T-helper 1 cell treated with Interleukin-12 subunit alpha and Interleukin-12 subunit beta and Interleukin-4 antibody, amounts not matched to agents 30 ng/mL and 1 ng/mL, for 36 hours (primary cell): ENCODE results near the gene CWF19L1. TPM values are rescaled to one million over a fixed set of nuclear protein-coding genes. Genes with fewer than 3 reads are reported as not detected.
"Not testable (repeated sequence)": the region's sequence is repeated elsewhere in the genome, so short reads cannot be mapped to it uniquely, and the experiment has no call there.

Source experiments
- intact Hi-C: fragments of 100-400 bp; cut with micrococcal nuclease; formaldehyde crosslinking; loops from one replicate; pipeline ENCODE4 v1.15.1; 2024
- total RNA-seq: library from RNA; stranded (reverse); gene quantifications from 2 replicates; pipeline ENCODE4 v1.2.3, GENCODE V29; 2022

The CWF19L1 gene
- 40.7 and 42.0 TPM in 2 replicates for total RNA-seq

- intact Hi-C loops: loop anchor here (1.0 to 5.0 kb wide), 6 partner anchors 19 to 645 kb away; partner anchors contain the start of genes BLOC1S2, CHUK, COX15 and CUTC
These were observed at the start of gene CWF19L1 for GRCh38 chr10:100267239-100268104. Gene CWF19L1 (minus strand): TSS chr10:100267638. CDS start chr10:100267593, 45 bp downstream.

GRCh38 chr10:100315615-100316014 is 48.2 kb upstream of the CWF19L1 start:
- intact Hi-C loops: no loop called here

- intact Hi-C loops: no loop called here
These were observed 43.9 kb upstream of the CWF19L1 start for GRCh38 chr10:100311298-100311697.

GRCh38 chr10:100307684-100308083 is 40.2 kb upstream of the CWF19L1 start:
- intact Hi-C loops: no loop called here

- intact Hi-C loops: no loop called here
These were observed 39.4 kb upstream of the CWF19L1 start for GRCh38 chr10:100306861-100307260.

GRCh38 chr10:100304414-100304813 is 37.0 kb upstream of the CWF19L1 start:
- intact Hi-C loops: no loop called here

- intact Hi-C loops: loop anchor here (1.0 kb wide), 3 partner anchors 23 to 129 kb away; no protein-coding TSS in a partner anchor
These were observed 36.4 kb upstream of the CWF19L1 start for GRCh38 chr10:100303724-100304319.

GRCh38 chr10:100301123-100301522 is 33.7 kb upstream of the CWF19L1 start:
- intact Hi-C loops: not testable (repeated sequence)

- intact Hi-C loops: no loop called here
These were observed 29.8 kb upstream of the CWF19L1 start for GRCh38 chr10:100297242-100297641.

GRCh38 chr10:100293066-100293465 is 25.6 kb upstream of the CWF19L1 start:
- intact Hi-C loops: no loop called here

- intact Hi-C loops: not testable (repeated sequence)
These were observed 24.9 kb upstream of the CWF19L1 start for GRCh38 chr10:100292300-100292699.

GRCh38 chr10:100291356-100291755 is 23.9 kb upstream of the CWF19L1 start:
- intact Hi-C loops: no loop called here

- intact Hi-C loops: loop anchor here (5.0 kb wide), 1 partner anchor 623 kb away; the partner anchor contains the start of gene SLF2
These were observed 22.2 kb upstream of the CWF19L1 start for GRCh38 chr10:100289641-100290040.

GRCh38 chr10:100288196-100288595 is 20.8 kb upstream of the CWF19L1 start:
- intact Hi-C loops: loop anchor here (5.0 kb wide), 1 partner anchor 624 kb away; the partner anchor contains the start of gene SLF2

GRCh38 chr10:100287756-100288155 is 20.3 kb upstream of the CWF19L1 start:
- intact Hi-C loops: loop anchor here (2.0 to 5.0 kb wide), 2 partner anchors 39 to 625 kb away; partner anchors contain the start of gene SLF2

- intact Hi-C loops: loop anchor here (1.0 to 5.0 kb wide), 11 partner anchors 19 to 626 kb away; partner anchors contain the start of genes CHUK, CWF19L1, ERLIN1 and HIF1AN
These were observed 18.9 kb upstream of the CWF19L1 start, which contains the start of gene BLOC1S2 for GRCh38 chr10:100286051-100287033. Gene BLOC1S2 (minus strand): TSS chr10:100286680. CDS start chr10:100286659, 21 bp downstream.

GRCh38 chr10:100285326-100285725 is 17.9 kb upstream of the CWF19L1 start:
- intact Hi-C loops: loop anchor here (5.0 kb wide), 1 partner anchor 627 kb away; the partner anchor contains the start of gene SLF2

- intact Hi-C loops: no loop called here
These were observed 15.5 kb upstream of the CWF19L1 start for GRCh38 chr10:100282907-100283306.

- intact Hi-C loops: not testable (repeated sequence)
These were observed 9.5 kb upstream of the CWF19L1 start for GRCh38 chr10:100276971-100277370.

GRCh38 chr10:100265821-100266485 is 1.5 kb downstream of the CWF19L1 start:
- intact Hi-C loops: loop anchor here (2.0 to 5.0 kb wide), 3 partner anchors 79 to 647 kb away; partner anchors contain the start of genes COX15, CUTC, ERLIN1 and SLF2
